GM10266 (cell line): Measurements from ENCODE around the gene TMEM107.

Experiments used
- DNase-seq: peaks from one replicate; pipeline ENCODE4 v3.0.0; 2012; ENCODE audit errors: extremely low spot score
- TF ChIP-seq, protein P1 (sequence below): IDR thresholded peaks from 2 replicates; pipeline ENCODE4 v1.5.1; 2012; ENCODE audit warnings: mild to moderate bottlenecking, low read depth; ENCODE audit not compliant: control insufficient read depth, insufficient read depth; ENCODE audit errors: missing control alignments

Gene TMEM107

DNA sequence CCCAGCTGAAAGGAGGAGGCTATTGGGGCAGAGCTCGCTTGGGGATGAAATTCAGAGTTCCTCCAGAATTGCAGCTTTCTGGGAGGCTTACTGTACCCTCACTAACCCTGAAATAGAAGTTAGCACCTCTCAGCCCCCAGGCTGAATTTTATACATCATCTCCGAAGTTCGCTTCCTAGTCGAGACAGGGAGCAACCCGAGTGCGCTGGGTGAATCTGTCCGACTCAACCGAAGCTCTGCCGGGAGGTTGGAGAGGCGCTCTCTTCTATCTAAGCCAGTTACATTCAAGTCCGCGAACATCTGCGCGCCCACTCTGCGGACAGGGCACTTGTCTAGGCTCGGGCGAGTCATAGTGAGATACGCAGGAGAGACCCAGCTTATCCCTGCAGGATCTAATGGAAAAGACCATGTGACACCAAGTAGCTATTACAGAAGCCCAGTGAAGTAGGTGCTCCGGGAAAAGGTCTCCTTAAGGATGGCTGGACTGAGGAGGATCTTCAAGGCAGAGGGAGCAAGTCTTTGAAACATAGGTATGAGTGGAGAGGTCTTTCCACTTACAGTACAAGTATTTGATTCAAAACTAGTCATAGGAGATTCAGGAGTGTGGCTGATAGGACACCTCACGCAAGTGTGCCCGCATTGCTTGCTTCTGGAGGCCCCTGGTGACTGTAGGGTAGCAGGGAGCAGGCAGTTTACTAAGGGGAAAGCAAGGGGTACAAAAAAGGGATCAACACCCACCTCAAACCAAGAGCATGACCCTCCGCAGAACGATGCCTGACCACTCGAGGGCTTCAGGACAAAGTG lies 51.6 kb downstream of the TMEM107 start:
- TF ChIP-seq, protein P1, sequence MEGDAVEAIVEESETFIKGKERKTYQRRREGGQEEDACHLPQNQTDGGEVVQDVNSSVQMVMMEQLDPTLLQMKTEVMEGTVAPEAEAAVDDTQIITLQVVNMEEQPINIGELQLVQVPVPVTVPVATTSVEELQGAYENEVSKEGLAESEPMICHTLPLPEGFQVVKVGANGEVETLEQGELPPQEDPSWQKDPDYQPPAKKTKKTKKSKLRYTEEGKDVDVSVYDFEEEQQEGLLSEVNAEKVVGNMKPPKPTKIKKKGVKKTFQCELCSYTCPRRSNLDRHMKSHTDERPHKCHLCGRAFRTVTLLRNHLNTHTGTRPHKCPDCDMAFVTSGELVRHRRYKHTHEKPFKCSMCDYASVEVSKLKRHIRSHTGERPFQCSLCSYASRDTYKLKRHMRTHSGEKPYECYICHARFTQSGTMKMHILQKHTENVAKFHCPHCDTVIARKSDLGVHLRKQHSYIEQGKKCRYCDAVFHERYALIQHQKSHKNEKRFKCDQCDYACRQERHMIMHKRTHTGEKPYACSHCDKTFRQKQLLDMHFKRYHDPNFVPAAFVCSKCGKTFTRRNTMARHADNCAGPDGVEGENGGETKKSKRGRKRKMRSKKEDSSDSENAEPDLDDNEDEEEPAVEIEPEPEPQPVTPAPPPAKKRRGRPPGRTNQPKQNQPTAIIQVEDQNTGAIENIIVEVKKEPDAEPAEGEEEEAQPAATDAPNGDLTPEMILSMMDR = no peak
- DNase-seq = no peak

DNA sequence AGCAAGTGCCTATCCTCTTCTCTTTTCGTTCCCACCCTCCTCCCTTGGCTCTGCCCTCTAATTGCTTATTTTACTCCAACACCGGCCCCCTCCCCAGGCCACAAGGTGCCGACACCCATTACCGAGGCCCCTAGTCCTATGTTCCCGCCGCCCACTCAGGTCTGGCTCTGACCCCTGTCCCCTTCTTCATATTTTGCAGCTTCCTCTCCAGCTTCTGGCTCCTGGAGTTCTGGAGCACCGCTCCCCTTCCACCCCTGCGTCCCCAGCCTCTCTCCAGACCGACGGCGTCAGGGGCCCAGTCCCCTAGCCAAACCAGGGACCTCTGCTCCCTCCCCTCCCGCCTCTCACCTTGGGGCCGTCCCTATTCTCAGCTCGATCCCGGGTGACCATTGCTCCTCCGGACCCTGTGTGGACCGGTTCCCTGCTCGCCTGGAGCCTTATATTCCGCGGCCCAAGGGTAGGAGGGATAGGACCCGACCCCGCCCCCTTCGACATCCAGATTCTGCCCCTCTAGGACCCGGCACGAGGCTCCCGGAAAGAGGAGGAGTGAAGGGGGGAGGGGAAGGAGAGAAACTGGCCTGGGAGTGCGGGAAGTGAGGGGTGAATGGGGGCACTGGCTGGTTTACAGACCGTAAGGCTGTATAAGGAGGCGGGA lies 52.4 kb downstream of the TMEM107 start, which contains the start of gene HES7:
Gene HES7, minus strand, starts transcription at position 412 of the 655 bp plus-strand sequence. Its CDS starts 22 bp downstream, at position 390.
- TF ChIP-seq, protein P1 = no peak
- DNase-seq = no peak

DNA sequence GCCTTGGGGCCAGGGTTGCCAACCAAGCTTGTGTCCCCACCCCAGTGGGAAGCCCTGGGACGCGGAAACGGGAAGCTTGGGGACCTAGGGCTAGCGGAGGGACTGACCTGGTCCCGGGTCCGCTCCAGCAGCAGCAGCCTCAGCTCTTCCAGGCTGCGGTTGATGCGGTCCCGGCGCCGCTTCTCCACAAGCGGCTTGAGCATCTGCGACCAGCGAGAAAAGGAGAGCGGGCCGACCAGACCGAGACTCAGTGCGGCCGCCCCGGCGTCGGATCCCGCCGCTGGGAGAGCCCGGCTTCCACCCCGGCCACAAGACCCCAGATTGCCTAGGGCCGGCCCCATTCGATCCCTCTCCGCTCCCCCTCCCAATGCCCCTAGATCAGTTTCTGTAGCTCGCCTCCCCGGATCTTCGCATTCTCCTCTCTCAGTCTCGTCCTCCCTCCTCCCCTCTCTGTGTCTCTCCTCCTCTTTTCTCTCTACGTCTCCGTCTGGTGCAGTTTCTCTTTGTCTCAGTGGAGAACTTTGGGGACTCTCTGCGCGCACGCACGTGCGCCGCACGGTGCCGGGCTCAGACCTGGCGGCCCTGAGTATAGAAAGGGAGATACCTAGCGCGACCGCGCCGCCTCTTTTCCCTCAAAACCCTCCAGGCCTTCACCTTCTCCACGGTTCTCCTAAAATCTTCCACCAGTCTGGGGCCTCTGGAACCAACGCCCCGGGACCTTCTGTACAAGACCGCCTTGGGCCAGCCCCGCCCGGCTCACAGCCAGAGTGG lies 53.1 kb downstream of the TMEM107 start:
- no peak for DNase-seq
- TF ChIP-seq, protein P1 = no peak
